ENCODE results near the gene CP. TPM values are rescaled to one million over a fixed set of nuclear protein-coding genes. Genes with fewer than 3 reads are reported as not detected.
A peak's percentile ranks its signal among the peaks of the same experiment; 100 is the strongest.

The CP gene
- total and polyA plus RNA-seq, 2 of the 13 experiments (the other 11 are each of a cell fraction or from before 2014, with no cell fraction given): 42.6 to 789 TPM

DNA sequence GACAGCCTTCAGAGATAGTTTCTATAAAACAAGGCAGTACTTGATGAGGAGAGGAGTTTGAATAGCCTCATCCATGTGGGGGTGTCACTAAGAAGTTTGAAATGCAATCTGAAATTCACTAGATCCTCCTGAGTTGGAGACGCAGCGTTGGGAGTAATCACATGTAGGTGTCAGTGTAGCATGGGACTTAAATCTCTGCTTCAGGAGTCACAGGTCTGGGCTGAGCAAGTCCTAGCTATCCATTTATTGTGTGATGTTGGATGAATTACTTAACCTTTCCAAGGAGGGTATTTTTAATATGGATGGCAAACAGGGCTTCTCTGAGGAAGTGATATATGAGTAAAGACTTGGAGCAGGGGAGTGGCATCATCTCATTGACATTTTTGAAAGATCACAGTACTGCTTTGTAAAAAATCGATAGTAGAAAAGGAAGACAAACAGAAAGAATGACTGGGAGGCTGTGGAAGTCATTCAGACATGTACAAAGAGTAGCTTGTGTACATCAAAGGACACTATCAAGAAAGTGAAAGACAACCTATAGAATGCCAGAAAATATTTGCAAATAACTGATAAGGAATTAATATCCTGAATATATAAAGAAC lies 17.1 kb downstream of the CP start (continued):
- TF ChIP-seq ZNF333 (CRISPR knock-in tag; IDR thresholded peaks at IDR 0.05; ENCODE audit: borderline replicate concordance) (no peak), ZNF317 (CRISPR knock-in tag; IDR thresholded peaks at IDR 0.05) (no peak), THAP7 (CRISPR knock-in tag; IDR thresholded peaks at IDR 0.05) (no peak), ZNF614 (CRISPR knock-in tag; IDR thresholded peaks at IDR 0.05; ENCODE audit: borderline replicate concordance) (0 out of 2 replicates have a peak, but pooled peaks have one; percentile 59), NCOA2 (CRISPR knock-in tag; IDR thresholded peaks at IDR 0.05) (peak; percentile 85), ZNF18 (CRISPR knock-in tag; IDR thresholded peaks at IDR 0.05; ENCODE audit: insufficient replicate concordance) (no peak), KMT2A (CRISPR knock-in tag; IDR thresholded peaks at IDR 0.05) (no peak), MIXL1 (CRISPR knock-in tag; IDR thresholded peaks at IDR 0.05) (peak; percentile 57; the same call in 1 of the 2 replicates), MED8 (CRISPR knock-in tag; IDR thresholded peaks at IDR 0.05; ENCODE audit: insufficient replicate concordance) (no peak), GTF3A (CRISPR knock-in tag; conservative IDR thresholded peaks at IDR 0.05) (no peak), ZHX1 (CRISPR knock-in tag; IDR thresholded peaks at IDR 0.05; ENCODE audit: low read depth) (no peak)
- TF ChIP-seq, protein P1, sequence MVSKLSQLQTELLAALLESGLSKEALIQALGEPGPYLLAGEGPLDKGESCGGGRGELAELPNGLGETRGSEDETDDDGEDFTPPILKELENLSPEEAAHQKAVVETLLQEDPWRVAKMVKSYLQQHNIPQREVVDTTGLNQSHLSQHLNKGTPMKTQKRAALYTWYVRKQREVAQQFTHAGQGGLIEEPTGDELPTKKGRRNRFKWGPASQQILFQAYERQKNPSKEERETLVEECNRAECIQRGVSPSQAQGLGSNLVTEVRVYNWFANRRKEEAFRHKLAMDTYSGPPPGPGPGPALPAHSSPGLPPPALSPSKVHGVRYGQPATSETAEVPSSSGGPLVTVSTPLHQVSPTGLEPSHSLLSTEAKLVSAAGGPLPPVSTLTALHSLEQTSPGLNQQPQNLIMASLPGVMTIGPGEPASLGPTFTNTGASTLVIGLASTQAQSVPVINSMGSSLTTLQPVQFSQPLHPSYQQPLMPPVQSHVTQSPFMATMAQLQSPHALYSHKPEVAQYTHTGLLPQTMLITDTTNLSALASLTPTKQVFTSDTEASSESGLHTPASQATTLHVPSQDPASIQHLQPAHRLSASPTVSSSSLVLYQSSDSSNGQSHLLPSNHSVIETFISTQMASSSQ (IDR thresholded peaks at IDR 0.05; ENCODE audit: low read depth): no peak
- TF ChIP-seq, protein P1 (CRISPR knock-in tag; IDR thresholded peaks at IDR 0.05; ENCODE audit: borderline replicate concordance): peak; percentile 44; the same call in 1 of the 2 replicates
- TF ChIP-seq, protein P2, sequence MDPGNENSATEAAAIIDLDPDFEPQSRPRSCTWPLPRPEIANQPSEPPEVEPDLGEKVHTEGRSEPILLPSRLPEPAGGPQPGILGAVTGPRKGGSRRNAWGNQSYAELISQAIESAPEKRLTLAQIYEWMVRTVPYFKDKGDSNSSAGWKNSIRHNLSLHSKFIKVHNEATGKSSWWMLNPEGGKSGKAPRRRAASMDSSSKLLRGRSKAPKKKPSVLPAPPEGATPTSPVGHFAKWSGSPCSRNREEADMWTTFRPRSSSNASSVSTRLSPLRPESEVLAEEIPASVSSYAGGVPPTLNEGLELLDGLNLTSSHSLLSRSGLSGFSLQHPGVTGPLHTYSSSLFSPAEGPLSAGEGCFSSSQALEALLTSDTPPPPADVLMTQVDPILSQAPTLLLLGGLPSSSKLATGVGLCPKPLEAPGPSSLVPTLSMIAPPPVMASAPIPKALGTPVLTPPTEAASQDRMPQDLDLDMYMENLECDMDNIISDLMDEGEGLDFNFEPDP (CRISPR knock-in tag; conservative IDR thresholded peaks at IDR 0.05): no peak
- TF ChIP-seq, protein P3, sequence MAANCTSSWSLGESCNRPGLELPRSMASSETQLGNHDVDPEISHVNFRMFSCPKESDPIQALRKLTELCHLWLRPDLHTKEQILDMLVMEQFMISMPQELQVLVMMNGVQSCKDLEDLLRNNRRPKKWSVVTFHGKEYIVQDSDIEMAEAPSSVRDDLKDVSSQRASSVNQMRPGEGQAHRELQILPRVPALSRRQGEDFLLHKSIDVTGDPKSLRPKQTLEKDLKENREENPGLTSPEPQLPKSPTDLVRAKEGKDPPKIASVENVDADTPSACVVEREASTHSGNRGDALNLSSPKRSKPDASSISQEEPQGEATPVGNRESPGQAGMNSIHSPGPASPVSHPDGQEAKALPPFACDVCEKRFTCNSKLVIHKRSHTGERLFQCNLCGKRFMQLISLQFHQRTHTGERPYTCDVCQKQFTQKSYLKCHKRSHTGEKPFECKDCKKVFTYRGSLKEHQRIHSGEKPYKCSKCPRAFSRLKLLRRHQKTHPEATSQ (CRISPR knock-in tag; IDR thresholded peaks at IDR 0.05; ENCODE audit: borderline replicate concordance): no peak

Data from HepG2 (cell line).